ENCODE data around the gene RELN.
"Not testable (repeated sequence)": the region's sequence is repeated elsewhere in the genome, so short reads cannot be mapped to it uniquely, and the experiment has no call there.

RELN gene

DNA sequence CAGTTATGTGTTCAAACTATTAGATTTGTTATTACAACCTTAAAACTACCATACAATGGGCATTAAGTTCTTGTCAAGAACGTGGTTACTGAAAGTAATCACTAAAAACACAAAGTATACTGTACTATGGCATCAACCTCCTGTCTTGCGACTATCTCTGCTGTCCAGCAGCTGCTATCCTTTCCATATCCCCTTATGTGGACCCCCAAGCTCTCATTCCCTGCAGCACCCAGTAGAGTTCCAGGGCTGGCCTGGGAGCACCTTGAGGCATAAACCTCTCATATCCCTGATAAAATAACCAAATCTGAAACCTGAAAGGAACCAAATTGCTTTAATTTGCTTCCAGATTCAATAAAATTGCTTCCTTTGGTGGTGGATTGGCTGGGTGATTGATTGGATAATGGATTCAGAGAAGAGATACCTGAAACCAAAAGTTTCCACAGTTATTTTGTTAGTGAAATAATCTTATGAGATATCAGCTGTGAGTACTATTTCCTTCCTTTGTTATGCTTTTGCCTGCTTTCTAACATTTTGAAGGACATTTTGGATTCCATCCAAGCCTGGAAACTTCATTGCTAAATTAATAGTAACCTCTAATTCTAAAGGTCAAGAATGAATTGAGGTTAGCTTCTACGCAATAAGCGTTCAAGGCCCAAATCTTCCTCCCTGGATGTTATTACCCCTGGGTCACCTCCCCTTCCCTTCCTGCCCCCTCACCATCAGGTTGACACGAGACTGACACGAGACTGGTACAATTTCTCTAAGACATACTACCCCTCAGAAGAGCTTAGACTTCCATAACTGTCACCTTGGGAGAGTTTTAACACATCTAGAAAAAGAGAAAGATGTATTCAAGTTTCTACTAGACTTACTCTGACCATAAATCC lies 48.8 kb downstream of the RELN start:
- no peak for DNase-seq

DNA sequence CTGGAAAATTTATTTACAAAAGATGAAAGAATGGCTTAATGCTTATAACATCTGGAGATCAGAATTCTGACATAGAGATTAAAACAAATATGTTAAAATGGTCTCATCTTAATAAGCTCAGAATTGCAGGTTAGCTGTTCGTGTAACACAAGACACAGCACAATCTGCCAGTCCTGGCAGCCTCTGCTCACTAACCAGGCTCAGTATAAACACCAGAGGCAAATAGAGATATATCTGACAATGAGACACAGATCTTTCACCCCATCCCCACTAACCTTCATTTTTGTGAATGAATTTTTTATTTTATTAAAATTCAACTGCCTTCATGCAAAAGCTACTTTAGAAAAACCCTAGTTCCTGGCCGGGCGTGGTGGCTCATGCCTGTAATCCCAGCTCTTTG lies 51.8 kb downstream of the RELN start:
- DNase-seq = no peak

DNA sequence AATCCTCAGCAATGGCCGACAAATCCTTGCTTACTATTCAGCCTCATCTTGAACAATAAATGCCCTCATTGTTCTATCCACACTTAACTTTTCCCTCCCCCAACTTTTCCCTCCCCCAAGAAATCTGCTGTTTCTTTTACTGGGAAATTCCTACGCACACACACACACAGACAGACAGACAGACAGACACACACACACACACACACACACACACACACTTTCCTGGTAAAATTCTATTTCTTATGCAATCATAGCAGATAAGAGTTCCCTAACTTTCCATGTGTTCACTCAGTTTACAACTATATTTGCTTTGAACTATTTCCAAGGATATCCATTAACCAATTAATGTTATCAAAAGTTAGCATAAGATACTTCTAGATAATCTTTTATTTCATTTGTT lies 52.9 kb downstream of the RELN start:
- no peak for DNase-seq

DNA sequence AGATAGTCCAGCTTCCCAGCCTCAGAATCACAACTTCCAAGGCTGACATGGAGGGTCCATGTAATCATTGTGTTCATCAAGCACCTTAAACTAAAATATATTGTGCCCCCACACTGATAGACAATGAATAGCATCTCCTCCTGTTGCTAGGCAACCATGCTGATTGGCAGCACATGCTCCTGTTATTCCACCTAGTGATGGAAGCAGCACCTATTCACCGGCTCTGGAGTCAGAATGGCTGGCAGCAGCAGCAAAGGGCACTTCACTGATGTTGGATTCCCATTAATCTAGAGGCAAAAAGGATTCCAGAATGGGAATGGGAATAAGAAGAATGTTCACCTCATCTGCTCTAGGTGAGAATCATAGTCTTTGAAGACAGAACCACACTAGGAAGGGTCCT lies 55.0 kb downstream of the RELN start:
- DNase-seq = peak; percentile 56

DNA sequence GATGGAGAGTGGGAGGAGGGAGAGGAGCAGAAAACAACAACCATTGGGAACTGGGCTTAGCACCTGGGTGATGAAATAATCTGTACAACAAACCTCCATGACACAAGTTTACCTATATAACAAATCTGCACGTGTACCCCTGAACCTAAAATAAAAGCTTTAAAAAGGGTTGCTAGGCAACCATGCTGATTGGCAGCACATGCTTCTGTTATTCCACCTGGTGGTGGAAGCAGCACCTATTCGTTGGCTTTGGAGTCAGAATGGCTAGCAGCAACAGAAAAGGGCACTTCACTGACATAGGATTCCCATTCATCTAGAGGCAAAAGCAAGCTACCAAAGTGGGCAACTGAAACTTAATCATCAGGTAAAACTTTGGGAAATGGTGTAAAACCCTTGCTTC lies 57.1 kb downstream of the RELN start:
- DNase-seq = peak; percentile 46

DNA sequence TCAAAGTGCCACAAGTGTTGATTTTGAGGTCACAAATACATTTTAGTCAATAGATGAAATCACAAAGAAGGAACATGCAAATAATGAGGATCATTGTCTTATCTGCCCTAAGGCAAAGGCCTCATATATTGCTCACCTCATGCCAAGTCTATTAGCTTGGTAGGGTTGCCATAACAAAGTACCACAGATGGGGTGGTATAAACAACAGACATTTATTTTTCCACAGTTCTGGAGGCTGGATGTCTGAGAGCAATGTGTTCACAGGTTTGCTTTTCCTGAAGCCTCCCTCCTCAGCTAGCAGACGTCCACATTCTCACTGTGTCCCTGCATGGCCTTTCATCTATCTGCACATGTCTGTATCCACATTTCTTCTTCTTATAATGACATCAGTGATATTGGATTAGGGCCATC lies 59.6 kb downstream of the RELN start:
- DNase-seq = peak; percentile 26

DNA sequence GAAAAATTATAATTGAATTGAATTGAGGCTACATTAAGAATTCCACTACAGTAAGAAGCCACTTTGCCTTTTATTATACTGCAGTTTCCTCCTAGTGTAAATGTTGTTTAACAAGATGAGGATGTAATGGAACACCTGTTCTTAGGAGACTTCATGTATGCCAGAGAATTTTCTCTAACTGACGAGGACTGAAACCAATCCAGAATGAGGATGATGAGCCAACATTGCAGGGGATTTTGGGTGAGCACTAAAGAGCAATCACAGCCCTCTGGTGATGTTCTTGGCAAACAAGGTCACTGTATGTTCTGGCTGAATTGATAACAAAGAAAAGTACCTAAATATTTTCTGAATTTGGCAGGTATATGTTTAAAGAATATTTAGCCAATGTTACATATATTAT lies 60.9 kb downstream of the RELN start:
- DNase-seq = peak; percentile 25

DNA sequence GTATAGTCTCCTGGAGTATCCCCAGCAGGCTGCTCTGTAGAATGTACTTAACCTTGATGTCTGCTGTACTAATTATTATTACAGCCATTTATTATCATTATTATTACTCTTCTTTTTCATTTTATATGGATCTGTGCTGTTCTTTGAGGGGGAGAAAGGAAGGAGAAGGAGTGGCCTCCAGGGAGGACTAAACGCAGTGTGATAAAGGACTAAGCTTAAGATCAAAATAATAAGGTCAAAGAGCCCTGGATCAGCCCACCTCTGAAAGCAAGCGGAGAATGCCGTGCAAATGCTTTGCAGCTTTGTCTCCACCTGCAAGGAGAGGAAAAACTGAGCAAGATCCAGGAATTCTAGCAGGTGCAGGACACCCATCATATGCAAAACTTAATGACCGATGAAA lies 65.3 kb downstream of the RELN start:
- no peak for DNase-seq

DNA sequence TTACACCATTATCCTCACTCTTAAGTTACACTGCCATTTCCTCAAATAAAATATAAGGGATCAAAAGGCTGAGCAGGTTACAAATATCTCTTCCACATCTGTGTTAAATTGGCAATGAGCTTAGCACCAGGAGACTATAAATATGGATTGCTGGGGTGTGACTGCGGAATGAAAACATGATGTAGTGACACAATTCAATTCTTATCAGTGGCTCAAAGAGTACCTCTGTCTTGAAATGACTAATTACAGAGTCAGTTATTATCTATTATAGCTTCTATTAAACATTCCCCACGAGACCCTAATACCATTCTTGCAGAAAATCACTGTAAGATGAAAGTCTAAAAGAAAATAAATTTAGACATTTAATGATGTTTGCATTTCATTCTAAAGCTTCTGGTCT lies 67.1 kb downstream of the RELN start:
- DNase-seq = no peak

DNA sequence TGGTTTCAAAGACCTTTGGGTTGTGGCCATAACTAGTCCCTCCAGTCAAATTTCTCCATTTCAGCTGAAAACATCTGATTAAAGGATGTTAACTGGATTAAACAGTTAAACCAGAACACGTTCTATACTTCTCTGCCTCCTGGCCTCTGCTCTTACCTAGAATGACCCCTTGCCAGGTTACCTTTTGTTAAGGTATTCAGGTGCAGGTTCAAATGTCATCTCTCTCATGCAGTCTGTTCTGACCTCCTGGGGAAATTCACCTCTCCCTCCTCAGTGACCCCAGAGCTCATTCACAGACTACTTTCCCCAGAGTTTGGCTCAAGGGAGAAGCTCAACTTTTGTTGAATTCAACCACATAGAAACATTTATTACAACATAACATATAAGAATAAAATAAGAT lies 67.8 kb downstream of the RELN start:
- no peak for DNase-seq

DNA sequence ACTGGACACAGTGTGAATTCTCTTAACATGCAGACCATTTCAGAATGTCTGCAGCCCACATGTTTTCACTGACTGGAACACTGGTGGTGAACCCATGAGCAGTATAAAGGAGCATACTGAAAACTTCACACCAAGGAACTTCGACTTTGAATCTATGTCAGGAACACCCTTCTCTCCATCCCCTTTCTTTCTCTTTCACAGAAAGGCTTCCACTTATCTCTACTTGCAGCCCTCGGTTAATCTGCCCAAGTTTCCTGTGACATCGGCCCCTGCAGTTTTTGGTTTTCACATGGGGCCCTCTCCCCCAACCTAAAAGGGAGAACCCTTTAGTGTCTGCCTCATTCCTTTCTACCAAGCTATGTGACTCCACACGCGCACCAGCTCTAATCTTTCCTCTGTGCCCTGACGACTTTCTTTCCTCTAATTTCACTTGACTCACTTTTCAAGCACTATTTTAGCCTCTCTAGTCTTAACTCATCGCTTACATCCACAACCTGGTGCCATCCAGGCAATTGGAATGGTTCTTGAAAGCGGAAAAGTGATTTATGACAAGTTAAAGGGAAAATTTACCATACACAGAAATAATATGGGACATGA lies 70.1 kb downstream of the RELN start:
- DNase-seq = no peak

DNA sequence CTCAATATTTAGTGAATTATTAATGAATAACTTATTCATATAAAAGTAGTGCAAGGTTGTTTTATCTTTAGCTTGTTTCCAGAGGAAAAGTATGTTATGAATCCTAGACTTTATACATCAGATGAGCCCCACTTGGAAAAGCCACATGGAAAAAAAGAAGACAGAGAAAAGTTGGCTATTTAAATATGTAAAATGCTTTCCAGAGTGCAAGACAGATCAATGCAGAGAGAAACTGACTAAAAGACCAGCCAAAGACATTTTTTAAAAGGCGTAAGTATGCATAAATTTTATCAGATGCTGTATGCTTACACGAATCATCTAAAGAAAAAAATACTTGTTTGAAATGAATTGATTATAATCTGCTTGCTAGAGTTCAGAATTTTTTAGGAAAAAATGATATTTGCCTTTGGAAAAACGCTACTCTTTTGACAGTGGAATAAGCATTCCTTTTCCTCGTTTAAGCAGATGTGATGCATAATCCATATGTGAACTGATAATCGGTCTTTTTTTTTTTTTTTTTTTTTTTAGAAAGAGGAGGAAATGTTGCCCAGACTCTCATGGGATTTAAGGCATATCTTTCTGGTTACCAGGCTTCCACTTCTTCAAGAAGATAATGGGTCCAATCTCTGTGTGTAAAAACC lies 70.7 kb downstream of the RELN start:
- DNase-seq = no peak

DNA sequence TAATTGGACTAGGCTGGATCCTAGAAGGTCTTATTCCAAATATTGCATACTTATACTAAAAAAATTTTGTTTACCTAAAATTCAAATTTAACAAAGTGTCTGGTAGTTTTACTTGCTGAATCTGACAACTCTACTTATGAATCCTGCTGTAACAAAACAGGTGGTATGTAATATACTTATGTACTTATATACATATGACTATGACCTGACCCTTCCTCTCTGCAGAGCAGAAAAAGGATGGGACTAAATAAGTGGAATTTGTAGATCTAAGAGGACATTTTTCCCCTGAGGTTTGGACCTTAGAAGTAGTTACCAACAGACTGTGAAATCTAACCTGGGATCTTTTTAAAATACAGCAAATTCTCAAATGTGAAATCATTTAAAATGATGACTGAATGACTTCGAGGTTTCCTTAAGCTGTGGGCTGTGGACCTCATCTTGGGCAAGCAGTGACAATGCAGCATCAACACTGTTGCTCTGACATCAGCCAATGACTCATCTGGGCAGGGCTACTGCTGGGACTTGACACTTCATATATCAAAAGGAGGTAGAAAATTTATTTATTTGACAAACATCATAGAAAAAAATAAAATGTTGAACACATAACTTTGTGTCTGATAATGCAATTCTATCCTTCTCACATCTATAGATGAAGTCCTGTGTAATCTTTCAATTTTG lies 73.6 kb downstream of the RELN start:
- DNase-seq = peak; percentile 80

DNA sequence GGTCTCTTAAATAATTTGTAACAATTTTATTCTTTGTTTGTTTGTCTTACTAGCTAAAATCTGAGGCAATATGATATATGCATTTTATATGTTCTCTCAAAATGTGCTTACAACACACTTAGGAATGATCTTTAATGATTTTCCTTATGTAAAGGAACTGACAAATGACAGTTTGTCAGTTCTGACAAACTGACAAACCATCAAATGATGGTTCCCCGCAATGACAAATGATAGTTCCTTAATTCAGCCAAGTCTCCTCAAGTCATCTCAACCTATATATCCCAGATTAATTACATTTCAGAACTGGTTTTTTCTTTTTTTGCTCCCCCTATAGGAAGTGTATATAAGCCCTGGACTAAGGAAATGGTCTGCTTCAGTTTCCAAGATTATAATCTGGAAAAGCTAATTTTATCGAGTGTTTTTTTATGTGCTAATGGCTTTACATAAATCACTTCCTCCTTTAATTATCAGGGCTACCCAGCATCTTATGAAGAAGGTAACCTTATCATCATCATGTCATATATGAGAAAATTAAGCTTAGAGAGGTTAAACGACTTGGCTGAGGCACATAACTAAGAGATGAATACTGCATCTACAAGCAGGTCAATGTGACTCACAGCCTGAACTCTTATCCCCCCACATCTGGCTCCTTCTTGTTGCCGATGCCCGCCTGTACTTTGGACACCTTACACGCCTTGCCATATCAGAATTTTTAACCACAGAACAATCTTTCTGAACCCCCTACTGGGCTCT lies 75.1 kb downstream of the RELN start:
- DNase-seq = no peak

DNA sequence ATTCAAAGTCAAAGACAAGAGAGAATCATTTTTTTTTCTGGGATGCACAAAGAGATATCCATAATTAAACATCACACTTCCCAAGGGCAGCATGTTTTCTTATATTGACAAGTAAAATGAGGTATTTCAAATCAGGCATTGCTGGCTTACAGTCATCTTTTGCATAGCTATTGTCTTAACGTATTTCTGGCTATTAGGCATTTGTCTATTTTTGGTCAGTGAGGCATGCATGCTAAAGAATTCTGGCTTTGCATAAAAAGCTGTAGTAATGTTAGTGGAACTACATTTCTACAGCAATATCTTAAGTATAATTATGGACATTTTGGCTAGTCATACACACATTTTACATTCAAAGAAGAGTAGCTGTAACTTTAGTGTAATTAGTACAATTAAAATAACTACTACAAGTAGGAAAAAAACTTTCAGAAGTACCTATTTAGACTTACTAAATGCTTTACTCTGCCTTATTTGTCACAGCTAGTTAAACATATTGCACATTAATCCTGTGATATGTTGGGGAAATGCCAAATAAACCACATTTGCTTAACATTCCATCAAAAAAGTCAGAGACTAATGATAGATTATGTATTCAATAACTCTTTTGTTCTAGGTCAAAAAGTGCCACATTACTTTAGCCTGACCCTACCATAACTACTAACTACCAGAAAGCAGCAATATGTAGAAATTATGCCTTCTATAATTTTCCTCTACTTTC lies 76.4 kb downstream of the RELN start:
- DNase-seq = no peak

DNA sequence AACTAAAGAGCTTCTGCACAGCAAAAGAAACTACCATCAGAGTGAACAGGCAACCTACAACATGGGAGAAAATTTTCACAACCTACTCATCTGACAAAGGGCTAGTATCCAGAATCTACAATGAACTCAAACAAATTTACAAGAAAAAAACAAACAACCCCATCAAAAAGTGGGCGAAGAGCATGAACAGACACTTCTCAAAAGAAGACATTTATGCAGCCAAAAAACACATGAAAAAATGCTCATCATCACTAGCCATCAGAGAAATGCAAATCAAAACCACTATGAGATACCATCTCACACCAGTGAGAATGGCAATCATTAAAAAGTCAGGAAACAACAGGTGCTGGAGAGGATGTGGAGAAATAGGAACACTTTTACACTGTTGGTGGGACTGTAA lies 78.4 kb downstream of the RELN start:
- DNase-seq = not testable (repeated sequence)

DNA sequence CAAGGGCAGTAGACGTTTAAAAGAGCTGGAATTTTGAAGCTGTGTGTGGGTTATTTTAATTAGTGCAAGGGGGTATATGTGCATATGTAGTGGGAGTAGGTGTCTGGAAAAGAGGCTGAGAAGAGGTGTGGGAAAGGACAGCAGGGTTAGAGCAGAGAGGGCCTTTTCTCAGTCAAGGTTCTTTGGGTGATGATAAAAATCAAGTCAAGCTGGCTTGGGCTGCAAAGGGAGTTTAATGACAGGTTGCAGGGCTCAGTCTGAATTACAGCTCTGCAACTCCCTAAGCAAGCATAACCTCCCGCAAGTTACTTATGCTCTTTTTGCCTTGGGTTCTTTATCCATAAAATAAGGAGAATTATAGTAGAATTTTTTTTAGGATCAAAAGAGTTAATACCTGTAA lies 83.5 kb downstream of the RELN start:
- no peak for DNase-seq

DNA sequence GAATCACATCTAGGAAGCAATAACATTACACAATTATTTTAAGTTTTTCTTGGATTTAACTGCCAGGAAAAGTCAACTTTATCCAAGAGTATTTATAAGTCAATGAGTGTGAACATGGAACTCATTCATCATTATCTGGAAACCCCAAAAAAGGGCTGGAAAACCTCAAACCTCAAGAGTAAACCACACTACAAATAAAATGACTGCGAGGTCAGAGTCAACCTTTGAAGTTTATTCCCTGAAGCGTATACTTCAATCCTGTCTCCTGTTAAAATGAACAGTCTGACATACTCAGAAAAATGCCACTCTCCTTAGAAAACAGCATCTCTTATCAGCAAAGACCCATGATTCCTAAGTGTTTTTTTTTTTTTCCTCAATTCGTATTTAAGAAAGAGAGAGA lies 86.5 kb downstream of the RELN start:
- no peak for DNase-seq

DNA sequence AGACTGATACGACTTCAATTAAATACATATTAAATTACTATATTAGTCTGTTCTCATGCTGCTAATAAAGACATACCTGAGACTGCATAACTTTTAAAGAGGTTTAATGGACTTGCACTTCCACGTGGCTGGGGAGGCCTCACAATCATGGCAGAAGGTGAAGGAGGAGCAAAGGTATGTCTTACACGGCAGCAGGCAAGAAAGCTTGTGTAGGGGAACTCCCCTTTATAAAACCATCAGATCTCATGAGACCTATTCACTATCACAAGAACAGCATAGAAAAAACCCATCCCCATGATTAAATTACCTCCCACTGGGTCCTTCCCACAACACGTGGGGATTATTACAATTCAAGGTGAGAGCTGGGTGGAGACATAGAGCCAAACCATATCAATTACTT lies 92.6 kb downstream of the RELN start:
- not testable (repeated sequence) for DNase-seq

DNA sequence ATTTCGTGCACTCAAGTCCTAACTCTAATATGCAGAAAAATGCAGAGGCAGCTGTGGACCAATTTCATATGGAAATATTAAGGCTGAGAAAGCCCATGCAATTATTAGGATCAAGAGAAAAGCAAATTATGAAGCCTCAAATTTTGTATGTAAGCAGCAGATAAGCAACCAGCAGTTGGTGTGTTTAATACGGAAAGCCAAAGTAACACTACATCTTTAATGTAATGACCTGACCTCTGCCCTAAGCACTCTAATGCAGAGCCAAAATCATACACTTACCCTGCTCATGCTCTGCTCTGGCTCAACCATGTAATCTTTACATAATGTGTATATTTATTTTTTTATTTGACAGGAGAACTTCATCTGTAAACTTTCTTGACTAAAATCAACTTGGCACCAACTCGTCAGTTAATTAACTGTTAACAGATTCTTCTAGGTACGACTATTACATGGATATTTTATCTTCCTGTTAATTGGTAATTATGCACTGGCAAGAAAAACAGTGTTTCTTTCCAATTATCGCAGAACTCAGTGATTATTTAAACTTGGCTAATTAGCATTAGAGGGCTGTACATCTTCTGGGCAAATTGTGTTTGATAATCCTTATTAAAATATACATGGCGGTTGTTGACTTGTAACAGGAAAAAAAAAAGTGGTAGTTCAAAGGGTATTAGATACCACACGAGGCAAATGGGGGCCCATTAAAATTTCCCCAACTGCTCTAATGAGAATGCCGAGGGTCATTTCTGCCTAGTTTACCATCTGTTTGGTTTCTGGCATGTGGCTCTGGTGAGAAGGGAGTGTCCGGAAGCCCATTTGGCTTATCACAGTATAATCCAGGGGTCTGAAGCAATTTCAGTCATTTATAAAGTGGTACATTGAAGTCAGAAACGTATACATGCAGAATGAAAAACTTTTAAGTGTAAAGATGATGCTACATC lies 94.5 kb downstream of the RELN start:
- DNase-seq = no peak

DNA sequence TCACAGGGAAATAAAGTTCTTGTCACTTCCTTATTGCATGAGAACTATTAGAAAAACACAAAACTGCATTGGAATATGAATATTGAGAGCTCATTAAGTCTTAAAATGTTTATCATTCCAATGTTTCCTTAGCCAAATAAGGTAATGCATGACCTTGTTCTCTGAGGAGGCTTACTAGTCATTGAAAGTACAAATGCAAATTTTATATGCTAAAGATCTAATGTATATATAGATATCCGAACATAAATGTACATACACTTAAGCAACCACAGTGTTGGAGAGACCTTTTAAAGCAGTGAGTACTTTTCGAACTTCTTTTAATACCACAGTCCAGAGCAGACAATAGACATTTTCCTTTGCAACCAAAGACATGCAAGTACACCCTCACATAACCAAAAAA lies 96.1 kb downstream of the RELN start:
- no peak for DNase-seq
